Effector CD8-positive, alpha-beta T cell (primary cell): ENCODE measurements around the gene GRID1.

Experiments
- DNase-seq: peaks from one replicate; lab custom pipeline; 2025; lab: John Stamatoyannopoulos, UW

The GRID1 gene

DNA sequence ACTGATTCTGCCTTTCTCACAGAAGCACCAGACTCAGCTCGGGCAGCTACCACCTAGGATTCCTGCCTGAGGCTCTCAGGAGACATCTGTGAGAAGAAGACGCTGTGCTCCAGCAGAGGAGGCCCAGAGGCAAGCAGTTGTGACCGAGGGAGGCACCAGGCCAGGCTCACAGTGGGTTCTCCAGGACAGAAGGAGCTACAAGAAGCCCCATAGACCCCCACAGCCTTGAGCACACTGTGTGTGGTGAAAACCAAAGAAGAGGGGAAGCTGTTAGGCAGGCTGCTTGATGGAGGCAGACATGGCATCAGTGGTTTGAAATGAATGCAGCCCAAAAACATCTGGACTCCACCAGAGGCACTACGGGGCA lies 198.8 kb downstream of the GRID1 start:
- no peak for DNase-seq

GRCh38 chr10:86167121-86167761 lies 199.4 kb downstream of the GRID1 start:
- DNase-seq, result no peak

DNA sequence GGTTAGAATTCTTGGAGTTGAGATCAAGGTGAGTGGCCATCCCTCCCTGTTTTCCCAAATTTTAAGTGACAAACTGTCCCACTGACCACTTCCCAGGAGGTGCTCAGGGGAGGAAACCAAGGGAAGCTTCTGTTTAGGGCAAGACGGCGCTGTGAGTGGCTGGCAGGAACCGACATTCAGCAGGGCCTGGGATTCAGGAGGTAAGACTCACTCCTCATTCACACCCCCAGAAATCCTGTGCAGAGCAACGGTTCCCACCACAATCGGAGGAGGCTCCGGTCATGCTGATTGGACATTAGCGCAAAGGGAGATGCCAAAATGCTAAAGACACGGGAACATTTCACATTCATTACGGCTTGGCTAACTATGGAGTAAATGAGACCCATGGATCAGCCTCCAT lies 200.9 kb downstream of the GRID1 start:
- no peak for DNase-seq

GRCh38 chr10:86164960-86165630 lies 201.5 kb downstream of the GRID1 start:
- no peak for DNase-seq

DNA sequence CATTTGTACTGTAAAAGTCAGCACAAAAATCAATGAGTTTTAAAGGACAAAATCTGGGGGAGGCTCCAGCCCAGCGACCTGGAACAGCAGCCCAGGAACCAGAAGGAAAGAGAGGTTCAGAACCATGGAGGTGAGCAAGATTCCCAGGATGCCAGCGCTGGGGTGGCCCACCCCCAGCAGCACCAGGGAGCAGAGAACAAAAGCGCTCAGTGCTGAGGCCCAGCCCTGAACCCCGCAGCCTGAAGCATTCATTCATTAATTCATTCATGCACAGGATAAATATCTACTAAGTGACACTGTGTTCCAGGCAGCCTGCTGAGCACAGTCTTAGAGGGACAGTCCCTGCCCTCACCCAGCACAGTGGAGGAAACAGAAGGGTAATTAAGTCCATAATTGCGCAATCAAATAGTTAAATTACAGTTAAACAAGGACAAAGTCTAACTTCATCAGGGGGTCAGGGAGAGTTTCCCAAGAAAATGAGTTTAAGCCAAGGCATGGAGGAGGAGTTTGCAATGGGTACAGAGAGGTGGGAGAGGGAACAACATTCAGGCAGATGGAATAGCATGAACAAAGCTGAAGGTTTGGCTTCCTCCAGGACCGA lies 202.3 kb downstream of the GRID1 start:
- no peak for DNase-seq

DNA sequence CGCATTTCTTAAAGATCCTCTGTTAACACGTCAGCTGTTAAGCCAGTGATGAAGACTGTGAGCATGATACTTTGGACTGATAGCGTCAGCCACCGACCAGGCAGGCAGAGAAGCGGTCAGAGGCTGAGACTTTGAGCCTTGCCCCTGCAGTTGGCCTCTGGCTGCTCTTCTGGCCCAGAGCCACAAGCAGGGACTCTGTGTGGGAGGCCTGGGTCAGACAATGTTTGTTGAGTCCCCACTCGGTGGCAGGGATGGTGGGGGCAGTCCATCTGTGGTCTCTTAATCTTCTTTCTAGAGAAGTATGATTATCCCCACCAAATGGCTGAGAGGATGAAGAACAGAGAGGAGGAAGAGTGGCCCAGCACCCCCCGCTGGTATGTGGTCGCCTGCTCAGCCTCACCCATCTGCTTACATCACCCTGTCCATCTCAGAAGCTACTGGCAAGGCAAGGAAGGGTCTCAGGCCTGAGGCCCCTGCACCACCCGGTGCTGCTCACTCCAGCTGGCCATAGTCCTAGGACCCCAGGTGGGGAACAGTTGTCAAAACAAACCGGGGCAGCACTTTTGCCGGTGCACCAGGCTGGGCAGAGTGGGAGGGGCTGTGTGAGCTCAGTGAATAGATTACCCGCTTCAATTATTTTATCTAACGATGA lies 202.9 kb downstream of the GRID1 start:
- DNase-seq, result no peak

GRCh38 chr10:86162696-86163400 lies 203.7 kb downstream of the GRID1 start:
- DNase-seq, result no peak

DNA sequence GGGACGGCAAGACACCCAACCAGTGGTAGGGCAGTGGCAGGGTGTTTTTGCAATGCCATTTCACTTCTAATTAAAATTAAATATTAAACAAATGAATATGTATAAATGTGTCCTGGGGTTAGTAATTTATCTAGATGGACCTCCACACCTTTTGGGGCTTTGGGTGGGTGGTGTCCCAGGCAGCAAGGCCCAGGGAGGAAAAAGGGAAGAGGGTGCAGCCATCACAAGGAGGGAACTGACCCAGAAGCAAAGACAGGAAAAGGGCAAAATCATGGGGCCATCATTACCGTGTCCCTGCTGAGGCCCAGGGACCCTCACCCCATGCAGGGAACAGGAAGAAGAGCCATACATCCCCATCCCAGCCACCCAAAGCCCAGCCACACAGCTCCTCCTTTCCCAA lies 204.6 kb downstream of the GRID1 start:
- no peak for DNase-seq

GRCh38 chr10:86160890-86161585 lies 205.6 kb downstream of the GRID1 start:
- no peak for DNase-seq

DNA sequence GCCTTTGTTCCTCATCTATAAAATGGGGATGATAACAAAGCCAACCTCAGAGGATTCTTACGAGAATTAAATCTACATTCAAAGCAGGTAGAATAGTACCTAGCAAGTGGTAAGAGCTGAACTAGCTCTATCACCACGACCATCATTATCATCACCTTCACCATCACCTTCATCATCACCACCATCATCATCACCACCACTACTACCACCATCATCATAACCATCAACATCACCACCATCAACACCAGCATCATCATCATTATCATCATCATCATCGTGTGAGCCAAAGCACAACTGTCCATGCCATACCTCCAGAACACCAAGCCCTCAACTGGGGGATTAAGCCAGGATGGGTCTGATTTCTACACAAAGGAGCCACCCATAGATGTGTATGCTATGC lies 206.8 kb downstream of the GRID1 start:
- DNase-seq, result no peak

- no peak for DNase-seq
Measured at GRCh38 chr10:86155054-86155921, 211.3 kb downstream of the GRID1 start.

DNA sequence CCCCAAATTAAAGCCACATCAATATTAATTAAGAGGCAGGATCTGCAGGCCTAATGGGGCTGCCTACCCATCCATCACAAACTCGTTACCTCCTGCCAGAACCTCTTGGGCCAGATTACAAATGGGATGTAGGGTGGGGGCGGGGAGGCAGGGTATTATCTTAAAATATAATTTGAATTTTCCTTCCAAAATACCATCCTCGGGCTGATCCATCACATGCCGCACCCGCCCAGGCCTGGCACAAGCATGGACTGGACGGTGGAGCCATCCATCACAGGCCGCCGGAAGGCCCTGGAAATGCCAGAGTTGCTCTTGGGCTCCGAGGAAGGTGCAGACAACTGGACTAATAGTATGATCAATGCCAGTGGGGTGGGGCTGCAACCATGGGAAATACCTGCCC lies 212.8 kb downstream of the GRID1 start:
- DNase-seq, result no peak

DNA sequence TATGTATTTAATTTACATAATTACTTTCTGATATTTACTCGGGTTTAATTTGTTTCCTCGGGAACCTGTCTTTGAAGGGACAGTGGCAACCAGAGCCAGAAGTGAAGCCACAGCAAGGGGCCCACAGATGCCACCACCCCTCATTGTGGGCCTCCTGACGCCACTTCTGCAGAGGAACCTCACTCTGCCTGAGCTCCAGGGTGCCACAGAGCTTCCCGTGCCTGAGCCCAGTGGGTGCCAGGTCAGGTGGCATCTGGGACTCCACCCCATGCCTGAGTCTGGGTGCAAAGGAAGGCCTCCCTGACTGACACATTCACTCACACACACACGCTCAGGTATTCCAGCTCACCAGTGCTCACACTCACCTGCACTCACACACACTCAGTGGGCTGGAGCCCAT lies 213.7 kb downstream of the GRID1 start:
- no peak for DNase-seq

- DNase-seq, result no peak
Measured at GRCh38 chr10:86152354-86152753, 214.2 kb downstream of the GRID1 start.

DNA sequence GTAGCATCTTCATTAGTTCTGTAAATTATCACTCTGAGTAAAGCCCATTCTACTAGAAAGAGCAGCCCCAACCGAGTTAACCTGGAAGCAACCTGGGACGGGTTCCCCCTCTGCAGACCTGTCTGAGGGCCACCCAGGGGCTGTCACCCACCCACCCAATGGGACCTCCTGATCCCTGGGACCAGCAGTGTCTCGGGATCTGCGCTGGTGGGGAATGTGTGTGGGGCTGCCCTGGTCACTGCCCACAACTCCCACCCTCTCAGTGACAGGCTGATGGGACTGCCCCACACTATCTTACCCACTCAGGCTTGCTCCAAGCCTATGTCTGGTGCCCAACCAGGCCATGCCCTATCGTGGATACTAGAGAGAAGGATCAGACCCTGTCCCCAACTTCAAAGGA lies 215.0 kb downstream of the GRID1 start:
- DNase-seq, result no peak

DNA sequence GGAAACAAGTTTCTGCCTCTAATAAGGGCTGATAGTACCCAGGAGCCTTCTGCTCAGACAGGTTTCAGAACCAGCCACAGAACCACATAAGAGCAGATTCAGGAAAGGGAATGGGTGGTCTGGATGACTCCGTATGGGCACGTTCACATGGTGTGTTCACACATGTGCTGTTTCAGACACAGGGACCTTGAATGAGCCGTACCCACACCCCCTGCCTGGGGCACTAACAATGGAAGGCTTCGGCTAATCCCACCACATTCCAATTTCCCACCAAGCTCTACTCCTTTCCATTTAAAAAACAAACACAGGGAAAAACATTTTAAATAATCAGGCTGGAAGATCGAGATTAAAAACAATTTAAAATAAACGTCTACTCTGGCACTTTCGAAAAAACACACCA lies 217.3 kb downstream of the GRID1 start:
- no peak for DNase-seq

DNA sequence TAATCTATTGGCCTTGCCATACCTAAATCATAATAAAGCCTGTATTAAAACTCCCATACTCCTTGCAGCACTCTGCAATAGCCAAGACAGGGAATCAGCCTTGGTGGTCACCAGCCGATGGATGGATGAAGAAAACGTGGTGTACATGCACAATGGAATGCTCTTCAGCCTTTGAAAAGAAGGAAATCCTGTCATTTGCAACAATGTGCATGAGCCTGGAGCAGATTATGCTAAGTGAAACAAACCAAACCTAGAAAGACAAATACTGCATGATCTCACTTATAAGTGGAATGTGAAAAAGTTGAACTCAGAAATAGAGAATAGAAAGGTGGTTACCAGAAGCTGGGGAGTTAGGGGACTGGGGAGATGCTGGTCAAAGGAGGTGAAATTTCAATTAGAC lies 218.5 kb downstream of the GRID1 start:
- no peak for DNase-seq

GRCh38 chr10:86144301-86144700 lies 222.3 kb downstream of the GRID1 start:
- DNase-seq, result no peak

- no peak for DNase-seq
Measured at GRCh38 chr10:86141896-86142295, 224.7 kb downstream of the GRID1 start.

DNA sequence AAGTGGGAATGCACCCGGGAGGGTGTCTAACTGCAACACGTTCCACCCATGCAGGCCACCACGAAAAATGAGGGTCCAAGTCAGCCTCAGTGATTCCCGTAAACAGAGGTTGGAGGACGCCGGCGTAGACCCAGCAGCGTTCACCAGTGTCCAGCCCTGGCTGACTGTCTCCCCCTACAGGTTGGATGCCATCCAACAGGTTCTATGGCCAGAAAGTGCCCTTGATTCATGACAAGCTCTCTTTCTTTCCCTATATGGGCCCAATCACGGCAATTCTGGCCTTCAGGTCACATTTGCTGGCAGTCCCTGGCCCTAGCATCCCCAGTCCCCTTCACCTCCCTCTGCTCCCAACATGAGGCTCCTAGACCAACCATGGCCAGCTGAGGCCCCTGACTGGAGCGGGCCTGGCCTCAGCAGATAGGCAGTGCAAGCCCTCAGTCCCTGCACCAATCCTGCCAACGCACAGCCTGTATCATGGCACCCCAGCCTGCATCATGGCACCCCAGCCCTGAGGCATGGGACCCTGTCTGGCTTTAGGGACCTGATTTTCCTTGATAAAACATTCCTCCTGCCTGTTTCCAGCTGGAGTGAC lies 227.4 kb downstream of the GRID1 start:
- DNase-seq, result no peak
